Mucosa of descending colon (tissue), 3 donors: ENCODE measurements around the gene TMEM63A. TPM values are rescaled to one million over a fixed set of nuclear protein-coding genes. Genes with fewer than 3 reads are reported as not detected.

Experiments used
- ATAC-seq: fragments of 200-7000 bp; cut with Tn5 transposase; one replicate; pipeline ENCODE4 v1.9.1; 2020; ENCODE audit warnings: mild to moderate bottlenecking, moderate library complexity
- DNase-seq, 3 donors: peaks; one replicate each; pipeline ENCODE4 v3.0.0-alpha.2; 2020
- H3K36me3 ChIP-seq: fragments of 200-600 bp; one replicate; pipeline ENCODE4 v1.8.0; 2021; ENCODE audit warnings: low read depth, mild to moderate bottlenecking
- H3K4me1 ChIP-seq: fragments of 200-600 bp; one replicate; pipeline ENCODE4 v1.8.0; 2021; ENCODE audit warnings: low read depth, mild to moderate bottlenecking
- H3K4me3 ChIP-seq: fragments of 200-600 bp; one replicate; pipeline ENCODE4 v1.8.0; 2021; ENCODE audit warnings: mild to moderate bottlenecking
- H3K9me3 ChIP-seq: fragments of 200-600 bp; one replicate; pipeline ENCODE4 v1.8.0; 2021; ENCODE audit warnings: mild to moderate bottlenecking
- CTCF ChIP-seq: fragments of 200-600 bp; IDR thresholded peaks from one replicate; pipeline ENCODE4 v1.8.0; 2022; ENCODE audit warnings: antibody characterized with exemption, mild to moderate bottlenecking
- intact Hi-C, 2 donors: fragments of 100-400 bp; cut with DNase I in 1 of 2; cut with micrococcal nuclease in 1 of 2; formaldehyde crosslinking; loops; one replicate each; pipeline versions ENCODE4 v1.11.0 to v1.11.1; 2022; cut with DNase I, micrococcal nuclease
- total RNA-seq, 3 donors: library from RNA; stranded (reverse); fragmentation: NEBNext Ultra II Directional in 2 of 3; extraction: Animal tissue kit (Norgen Biotek cat#: 25700) in 2 of 3; gene quantifications; one replicate each; pipeline versions ENCODE4 v1.2.1 to v1.2.4, GENCODE V29; 2021 to 2023
- donor health status: DM: no; HTN: no; CAD: no; lungs with moderate emphysema.
- donor health status: DM: no; HTN: no; CAD: no.
- donor health status: DM: no; HTN: yes; CAD: no.

The TMEM63A gene
- total RNA-seq, 3 donors from 2014 or later: 115 to 192 (median 147) TPM

DNA sequence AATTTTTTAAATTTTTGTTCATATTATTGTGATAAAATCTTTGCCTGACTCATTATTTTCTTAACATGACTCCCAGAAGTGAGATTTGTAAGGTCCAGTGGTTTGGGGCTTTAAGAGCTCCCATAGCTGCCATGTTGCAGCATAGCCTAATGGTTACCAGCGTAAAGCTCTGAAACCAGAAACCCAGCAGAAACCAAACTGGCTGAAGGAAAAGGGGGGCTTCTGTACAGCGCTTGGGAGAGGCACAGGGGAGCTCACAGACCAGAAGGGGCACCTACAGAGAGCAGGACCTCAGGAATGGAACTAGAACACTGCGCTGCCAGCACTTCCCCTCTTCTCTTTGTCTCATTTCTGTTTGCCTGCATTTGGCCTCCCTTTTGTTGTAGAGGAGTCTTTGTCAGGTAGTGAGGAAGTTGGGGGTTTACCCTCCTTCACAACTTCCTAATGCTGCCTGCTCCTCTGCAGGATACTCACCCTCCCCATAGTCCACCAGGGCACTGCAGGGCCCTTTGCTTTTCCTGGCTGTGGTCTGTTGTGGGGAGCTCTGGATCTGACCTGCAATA, 44.5 kb upstream of the TMEM63A start:
- intact Hi-C loops: no loop called here
- H3K4me1 ChIP-seq: peaks cover 16% of the 10 kb centered on the region
- H3K36me3 ChIP-seq: no peaks in the 10 kb centered on the region

DNA sequence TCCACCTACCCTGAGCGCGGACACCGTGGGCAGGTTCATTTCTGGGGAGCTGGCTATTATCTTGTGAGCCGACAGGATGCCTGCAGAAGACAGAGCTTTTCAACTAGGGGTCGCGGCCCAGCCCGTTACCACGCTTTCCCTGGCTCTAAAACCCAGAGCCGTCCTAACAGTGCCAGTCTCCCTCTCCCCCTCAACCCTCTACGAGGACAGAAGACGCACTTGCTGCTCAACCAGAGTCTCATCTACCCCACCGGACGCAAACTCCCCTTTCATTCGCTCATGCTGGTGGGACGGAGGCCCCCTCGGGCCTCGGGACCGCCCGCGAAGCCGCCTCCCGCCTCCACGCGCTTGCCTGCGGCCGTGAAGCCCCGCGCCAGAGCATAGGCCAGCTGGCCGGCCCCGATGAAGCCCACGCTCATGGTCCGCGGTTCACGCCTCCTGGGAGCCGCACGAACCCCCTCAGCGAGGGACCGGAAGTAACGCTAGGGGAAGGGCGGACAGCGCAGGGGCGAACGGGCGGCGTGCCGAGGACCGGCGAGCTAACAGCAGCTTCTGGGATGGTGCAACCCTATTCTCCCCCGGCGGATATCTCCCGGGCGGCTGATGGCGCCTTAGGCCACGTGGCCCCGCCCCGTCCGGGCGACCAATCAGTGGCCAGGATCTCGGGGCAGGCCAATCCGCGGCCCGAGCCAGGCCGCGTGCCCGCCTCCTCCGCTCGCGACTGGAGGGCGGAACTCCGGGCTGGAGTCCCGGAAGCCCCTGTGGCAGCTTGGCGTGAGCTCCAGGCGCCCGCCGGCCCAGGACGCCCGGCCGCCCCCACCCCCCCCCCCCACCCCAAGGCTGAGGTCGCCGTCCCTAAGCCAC, 41.7 kb upstream of the TMEM63A start, which contains the start of gene PYCR2:
TSS of gene PYCR2 (minus strand) at position 559 of the 864 bp plus-strand sequence. CDS start at position 419, 140 bp downstream.
- H3K4me1 ChIP-seq: peaks cover 16% of the 10 kb centered on the region
- intact Hi-C loops: no loop called here
- DNase-seq (peak; percentile 96 to 98 (median 96)), ATAC-seq (peak; percentile 98)
- no peak for TF ChIP-seq CTCF
- peak within 1 kb of the TSS; percentile 58 for H3K4me3 ChIP-seq
- H3K36me3 ChIP-seq: no peaks in the 10 kb centered on the region
- no peaks in the 10 kb centered on the region for H3K9me3 ChIP-seq

More for the DNA sequence above, 44.5 kb upstream of the TMEM63A start:
- Histone ChIP-seq H3K4me3 (no peak overlapping the region), H3K9me3 (no peaks in the 10 kb centered on the region)
- DNase-seq (no peak), ATAC-seq (no peak)
- TF ChIP-seq CTCF: no peak

DNA sequence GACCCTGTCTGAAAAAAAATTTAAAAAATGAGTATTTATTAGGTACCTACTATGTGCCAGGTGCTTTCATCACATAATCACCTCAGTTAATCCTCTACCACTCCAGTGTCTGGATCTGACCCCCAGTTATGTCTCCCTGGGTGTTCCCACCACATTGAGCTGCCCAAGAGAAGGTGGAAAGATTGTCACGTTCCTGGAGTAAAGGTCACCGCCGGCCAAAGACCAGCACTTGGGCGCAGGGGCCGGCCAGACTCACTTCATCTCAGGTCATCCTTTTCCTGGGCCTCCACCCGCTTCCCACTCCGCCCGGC, 41.2 kb upstream of the TMEM63A start:
- intact Hi-C loops: no loop called here
- peak overlapping the region; percentile 58 for H3K4me3 ChIP-seq
- H3K9me3 ChIP-seq: no peaks in the 10 kb centered on the region
- H3K36me3 ChIP-seq: no peaks in the 10 kb centered on the region
- DNase-seq (no peak), ATAC-seq (peak; percentile 46)
- no peak for TF ChIP-seq CTCF
- peaks cover 16% of the 10 kb centered on the region for H3K4me1 ChIP-seq

DNA sequence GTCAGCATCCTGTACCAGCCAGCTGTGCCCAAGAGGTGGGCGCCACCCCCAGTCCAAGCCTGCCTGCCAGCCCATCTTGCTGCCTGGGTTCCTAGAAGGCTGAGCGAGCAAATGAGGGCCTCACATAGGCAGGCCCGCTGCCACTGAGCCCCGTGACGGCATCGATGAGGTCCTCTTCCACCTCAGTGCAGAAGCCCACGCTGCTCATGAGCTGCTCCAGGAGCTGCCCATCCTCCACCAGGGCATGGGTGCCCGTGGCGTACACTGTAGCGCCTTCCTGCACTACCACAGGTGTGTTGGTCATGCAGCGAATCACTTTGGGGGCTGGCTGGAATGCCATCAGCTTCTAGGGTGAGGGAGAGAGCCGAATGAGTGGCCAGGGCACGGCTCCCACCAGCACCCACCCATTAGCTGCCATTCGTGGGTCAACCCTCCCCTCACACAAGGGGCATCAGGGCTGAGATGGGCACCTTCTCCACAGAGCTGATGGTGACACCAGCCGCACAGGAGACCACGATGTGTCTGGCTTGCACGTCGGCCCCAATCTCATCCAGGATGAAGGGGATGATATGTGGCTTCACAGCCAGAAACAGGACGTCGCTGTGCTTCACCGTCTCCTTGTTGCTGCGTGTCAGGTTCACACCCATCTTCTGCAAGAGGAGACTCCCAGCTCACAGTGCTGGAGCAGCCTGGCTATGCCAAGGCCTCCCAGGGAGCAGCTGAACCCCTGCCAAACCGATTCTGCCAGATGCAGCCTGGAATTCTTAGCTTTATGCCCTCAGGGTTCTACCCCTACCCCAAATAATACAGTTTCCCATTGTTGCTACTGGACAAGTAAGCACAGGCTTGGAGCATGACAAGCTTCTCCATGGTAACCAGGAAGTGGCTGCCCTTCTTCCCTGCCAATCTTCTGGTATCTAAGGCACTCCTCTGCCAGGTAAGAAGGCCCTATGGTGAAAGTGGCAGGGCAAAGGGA, 39.8 kb upstream of the TMEM63A start:
- intact Hi-C loops: no loop called here
- Histone ChIP-seq H3K9me3 (no peaks in the 10 kb centered on the region), H3K4me3 (no peak overlapping the region), H3K4me1 (peaks cover 16% of the 10 kb centered on the region), H3K36me3 (no peaks in the 10 kb centered on the region)
- DNase-seq (no peak), ATAC-seq (peak; percentile 19)
- no peak for TF ChIP-seq CTCF

GRCh38 chr1:225919906-225920305, 37.7 kb upstream of the TMEM63A start:
- no peaks in the 10 kb centered on the region for H3K9me3 ChIP-seq
- no peak for TF ChIP-seq CTCF
- H3K4me1 ChIP-seq: peaks cover 15% of the 10 kb centered on the region
- no peak overlapping the region for H3K4me3 ChIP-seq
- DNase-seq: peak in 1 of 3 donors; percentile 55
- no peaks in the 10 kb centered on the region for H3K36me3 ChIP-seq
- intact Hi-C loops: loop anchor here in 1 of 2 donors (10.0 kb wide), 1 partner anchor 445 kb away; no protein-coding TSS in a partner anchor
- ATAC-seq: no peak
